Measurements from ENCODE around the gene RSRC1.
A peak's percentile ranks its signal among the peaks of the same experiment; 100 is the strongest.
"Not testable (repeated sequence)": the region's sequence is repeated elsewhere in the genome, so short reads cannot be mapped to it uniquely, and the experiment has no call there.

RSRC1 gene

GRCh38 chr3:158244274-158244673, 134.4 kb downstream of the RSRC1 start:
- no peak for DNase-seq

- DNase-seq = no peak
Measured at GRCh38 chr3:158247288-158247687, 137.4 kb downstream of the RSRC1 start.

GRCh38 chr3:158248261-158248660, 138.4 kb downstream of the RSRC1 start:
- no peak for DNase-seq

GRCh38 chr3:158249183-158249582, 139.3 kb downstream of the RSRC1 start:
- no peak for DNase-seq

GRCh38 chr3:158258619-158259018, 148.7 kb downstream of the RSRC1 start:
- no peak for DNase-seq

GRCh38 chr3:158260392-158260791, 150.5 kb downstream of the RSRC1 start:
- DNase-seq = no peak

- no peak for DNase-seq
Measured at GRCh38 chr3:158261371-158261991, 151.6 kb downstream of the RSRC1 start.

GRCh38 chr3:158264894-158265293, 155.0 kb downstream of the RSRC1 start:
- no peak for DNase-seq

GRCh38 chr3:158267015-158267414, 157.1 kb downstream of the RSRC1 start:
- DNase-seq = no peak

- no peak for DNase-seq
Measured at GRCh38 chr3:158269942-158270341, 160.1 kb downstream of the RSRC1 start.

GRCh38 chr3:158272081-158272480, 162.2 kb downstream of the RSRC1 start:
- DNase-seq = no peak

- no peak for DNase-seq
Measured at GRCh38 chr3:158273656-158274055, 163.8 kb downstream of the RSRC1 start.

GRCh38 chr3:158278187-158278586, 168.3 kb downstream of the RSRC1 start:
- DNase-seq = no peak

- DNase-seq = no peak
Measured at GRCh38 chr3:158279609-158280008, 169.7 kb downstream of the RSRC1 start.

- DNase-seq = no peak
Measured at GRCh38 chr3:158295771-158296170, 185.9 kb downstream of the RSRC1 start.

GRCh38 chr3:158297940-158298339, 188.1 kb downstream of the RSRC1 start:
- DNase-seq = no peak

- no peak for DNase-seq
Measured at GRCh38 chr3:158308236-158308928, 198.5 kb downstream of the RSRC1 start.

- no peak for DNase-seq
Measured at GRCh38 chr3:158312560-158313141, 202.8 kb downstream of the RSRC1 start.

GRCh38 chr3:158313338-158313927, 203.5 kb downstream of the RSRC1 start:
- DNase-seq = peak; percentile 7

- DNase-seq = no peak
Measured at GRCh38 chr3:158314426-158315357, 204.8 kb downstream of the RSRC1 start.

GRCh38 chr3:158329696-158330441, 220.0 kb downstream of the RSRC1 start:
- DNase-seq = not testable (repeated sequence)

GRCh38 chr3:158330870-158331269, 221.0 kb downstream of the RSRC1 start:
- no peak for DNase-seq
